Glutamatergic neuron (in vitro differentiated cells): Measurements from ENCODE around the gene CNOT4. TPM values are rescaled to one million over a fixed set of nuclear protein-coding genes. Genes with fewer than 3 reads are reported as not detected.
"Not testable (repeated sequence)": the region's sequence is repeated elsewhere in the genome, so short reads cannot be mapped to it uniquely, and the experiment has no call there.

Source experiments
- DNase-seq: peaks from one replicate; pipeline ENCODE4 v3.0.0; 2022
- H3K27ac Mint-ChIP-seq: one replicate; pipeline ENCODE4 v1.8.0; 2020; ENCODE audit warnings: mild to moderate bottlenecking, mixed read lengths, inconsistent platforms; ENCODE audit not compliant: unreplicated experiment
- H3K27me3 Mint-ChIP-seq: one replicate; pipeline ENCODE4 v1.8.0; 2020; ENCODE audit warnings: mild to moderate bottlenecking, moderate library complexity, mixed read lengths, inconsistent platforms; ENCODE audit not compliant: unreplicated experiment
- H3K36me3 Mint-ChIP-seq: one replicate; pipeline ENCODE4 v1.8.0; 2020; ENCODE audit warnings: mild to moderate bottlenecking, mixed read lengths, inconsistent platforms; ENCODE audit not compliant: unreplicated experiment
- H3K4me1 Mint-ChIP-seq: one replicate; pipeline ENCODE4 v1.8.0; 2020; ENCODE audit warnings: mild to moderate bottlenecking, low read depth, mixed read lengths, inconsistent platforms; ENCODE audit not compliant: unreplicated experiment
- H3K4me3 Mint-ChIP-seq: one replicate; pipeline ENCODE4 v1.8.0; 2020; ENCODE audit warnings: mild to moderate bottlenecking, mixed read lengths, inconsistent platforms; ENCODE audit not compliant: unreplicated experiment
- H3K9me3 Mint-ChIP-seq: one replicate; pipeline ENCODE4 v1.8.0; 2020; ENCODE audit warnings: mild to moderate bottlenecking, moderate library complexity, mixed read lengths, inconsistent platforms; ENCODE audit not compliant: unreplicated experiment
- total RNA-seq: library from RNA; stranded (reverse); fragmentation: NEBNext Ultra II Directional; extraction: Animal tissue kit (Norgen Biotek cat#: 25700); gene quantifications from one replicate; pipeline ENCODE4 v1.2.1, GENCODE V29; 2021; ENCODE audit not compliant: unreplicated experiment
- TF ChIP-seq, protein P1 (sequence below): fragments of 200-600 bp; sonication (generic); IDR thresholded peaks from one replicate; pipeline ENCODE4 v1.5.0; 2021; ENCODE audit not compliant: partially characterized antibody, unreplicated experiment

The CNOT4 gene
- total RNA-seq, 1 donor from 2014 or later, result 25.3 TPM

DNA sequence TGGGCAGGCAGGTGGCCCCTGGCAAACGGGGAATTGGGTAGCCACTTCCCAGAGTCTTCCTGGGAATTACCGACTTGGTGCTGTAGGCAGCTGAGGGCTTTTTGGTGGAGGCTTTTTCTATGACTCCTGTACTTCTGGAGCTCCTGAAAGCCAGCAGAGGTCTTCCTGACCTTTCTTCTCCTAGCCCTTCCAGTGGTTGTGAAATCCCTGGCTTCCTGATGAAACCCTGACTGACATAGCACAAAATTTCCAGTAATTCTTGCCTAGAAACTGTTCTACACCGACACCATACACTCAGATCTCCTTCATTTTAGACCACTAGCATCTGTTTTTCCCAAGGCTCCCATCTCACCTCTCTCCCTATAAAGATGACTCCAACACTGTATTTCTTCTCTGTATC is 156.1 kb downstream of the CNOT4 start:
- no peak for DNase-seq
- TF ChIP-seq, protein P1, sequence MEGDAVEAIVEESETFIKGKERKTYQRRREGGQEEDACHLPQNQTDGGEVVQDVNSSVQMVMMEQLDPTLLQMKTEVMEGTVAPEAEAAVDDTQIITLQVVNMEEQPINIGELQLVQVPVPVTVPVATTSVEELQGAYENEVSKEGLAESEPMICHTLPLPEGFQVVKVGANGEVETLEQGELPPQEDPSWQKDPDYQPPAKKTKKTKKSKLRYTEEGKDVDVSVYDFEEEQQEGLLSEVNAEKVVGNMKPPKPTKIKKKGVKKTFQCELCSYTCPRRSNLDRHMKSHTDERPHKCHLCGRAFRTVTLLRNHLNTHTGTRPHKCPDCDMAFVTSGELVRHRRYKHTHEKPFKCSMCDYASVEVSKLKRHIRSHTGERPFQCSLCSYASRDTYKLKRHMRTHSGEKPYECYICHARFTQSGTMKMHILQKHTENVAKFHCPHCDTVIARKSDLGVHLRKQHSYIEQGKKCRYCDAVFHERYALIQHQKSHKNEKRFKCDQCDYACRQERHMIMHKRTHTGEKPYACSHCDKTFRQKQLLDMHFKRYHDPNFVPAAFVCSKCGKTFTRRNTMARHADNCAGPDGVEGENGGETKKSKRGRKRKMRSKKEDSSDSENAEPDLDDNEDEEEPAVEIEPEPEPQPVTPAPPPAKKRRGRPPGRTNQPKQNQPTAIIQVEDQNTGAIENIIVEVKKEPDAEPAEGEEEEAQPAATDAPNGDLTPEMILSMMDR, result no peak
- H3K36me3 Mint-ChIP-seq, result no peaks in the 10 kb centered on the region
- no peak overlapping the region for H3K4me3 Mint-ChIP-seq
- no peaks in the 10 kb centered on the region for H3K27me3 Mint-ChIP-seq
- H3K9me3 Mint-ChIP-seq, result no peaks in the 10 kb centered on the region
- H3K27ac Mint-ChIP-seq, result no peak overlapping the region
- no peaks in the 10 kb centered on the region for H3K4me1 Mint-ChIP-seq

DNA sequence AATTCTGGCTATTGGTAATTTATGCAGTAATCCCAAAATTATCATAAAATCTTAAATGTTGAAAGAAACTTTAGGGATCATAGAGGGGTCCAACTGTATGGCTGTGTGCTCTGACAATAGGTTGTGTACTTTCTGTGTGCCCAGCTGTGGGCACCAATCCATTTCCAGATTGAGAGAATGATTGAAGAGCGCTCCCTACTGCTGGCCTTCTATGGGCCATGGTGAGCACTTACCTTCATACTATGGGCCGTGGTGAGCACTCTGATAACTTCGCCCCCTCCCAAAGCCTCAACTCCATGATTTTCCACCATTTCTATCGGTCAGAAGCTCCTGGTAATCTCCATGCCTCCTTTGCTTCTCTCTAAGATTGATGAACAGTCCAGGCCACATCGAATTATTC is 157.6 kb downstream of the CNOT4 start:
- TF ChIP-seq, protein P1, result no peak
- Mint-ChIP-seq H3K4me1 (no peaks in the 10 kb centered on the region), H3K36me3 (no peaks in the 10 kb centered on the region), H3K27me3 (no peaks in the 10 kb centered on the region), H3K27ac (no peak overlapping the region), H3K9me3 (no peaks in the 10 kb centered on the region), H3K4me3 (no peak overlapping the region)
- DNase-seq, result no peak

GRCh38 chr7:135351070-135351469 is 158.8 kb downstream of the CNOT4 start:
- not testable (repeated sequence) for H3K9me3 Mint-ChIP-seq

DNA sequence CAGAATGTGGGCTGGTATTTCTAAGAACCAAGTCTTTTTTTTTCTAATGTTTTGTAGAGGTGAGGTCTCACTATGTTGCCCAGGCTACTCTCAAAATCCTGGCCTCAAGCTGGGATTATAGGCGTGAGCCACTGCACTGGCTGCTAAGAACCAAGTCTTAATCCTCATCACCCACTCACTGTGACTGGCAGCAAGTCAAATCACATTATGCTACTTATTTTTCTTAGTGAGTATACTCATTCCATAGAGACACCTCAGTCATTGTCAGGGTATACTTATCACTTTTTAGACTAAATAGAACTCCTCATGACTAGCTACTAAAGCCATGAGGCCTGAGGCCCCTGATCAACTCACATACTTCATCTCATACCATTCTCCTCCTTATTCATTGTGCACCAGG is 160.2 kb downstream of the CNOT4 start:
- TF ChIP-seq, protein P1, result no peak
- H3K4me3 Mint-ChIP-seq, result no peak overlapping the region
- no peaks in the 10 kb centered on the region for H3K4me1 Mint-ChIP-seq
- no peaks in the 10 kb centered on the region for H3K27me3 Mint-ChIP-seq
- H3K27ac Mint-ChIP-seq, result no peak overlapping the region
- no peaks in the 10 kb centered on the region for H3K9me3 Mint-ChIP-seq
- DNase-seq, result no peak
- H3K36me3 Mint-ChIP-seq, result no peaks in the 10 kb centered on the region

More at GRCh38 chr7:135351070-135351469, 158.8 kb downstream of the CNOT4 start:
- H3K36me3 Mint-ChIP-seq, H3K27me3 Mint-ChIP-seq, H3K27ac Mint-ChIP-seq, H3K4me3 Mint-ChIP-seq, DNase-seq, H3K4me1 Mint-ChIP-seq: not testable (repeated sequence)

- H3K36me3 Mint-ChIP-seq, result no peaks in the 10 kb centered on the region
- H3K4me3 Mint-ChIP-seq, result no peak overlapping the region
- no peak overlapping the region for H3K27ac Mint-ChIP-seq
- TF ChIP-seq, protein P1, result no peak
- H3K27me3 Mint-ChIP-seq, result no peaks in the 10 kb centered on the region
- H3K4me1 Mint-ChIP-seq, result no peaks in the 10 kb centered on the region
- no peaks in the 10 kb centered on the region for H3K9me3 Mint-ChIP-seq
- DNase-seq, result no peak
Observed at GRCh38 chr7:135348493-135348892, 161.4 kb downstream of the CNOT4 start.

GRCh38 chr7:135343361-135343760 is 166.5 kb downstream of the CNOT4 start:
- no peaks in the 10 kb centered on the region for H3K9me3 Mint-ChIP-seq
- no peaks in the 10 kb centered on the region for H3K27me3 Mint-ChIP-seq
- H3K36me3 Mint-ChIP-seq, result no peaks in the 10 kb centered on the region
- TF ChIP-seq, protein P1, result no peak
- DNase-seq, result no peak
- H3K4me3 Mint-ChIP-seq, result no peak overlapping the region
- no peak overlapping the region for H3K27ac Mint-ChIP-seq
- no peaks in the 10 kb centered on the region for H3K4me1 Mint-ChIP-seq
